ENCODE data around the gene DDX5.

DDX5 gene

DNA sequence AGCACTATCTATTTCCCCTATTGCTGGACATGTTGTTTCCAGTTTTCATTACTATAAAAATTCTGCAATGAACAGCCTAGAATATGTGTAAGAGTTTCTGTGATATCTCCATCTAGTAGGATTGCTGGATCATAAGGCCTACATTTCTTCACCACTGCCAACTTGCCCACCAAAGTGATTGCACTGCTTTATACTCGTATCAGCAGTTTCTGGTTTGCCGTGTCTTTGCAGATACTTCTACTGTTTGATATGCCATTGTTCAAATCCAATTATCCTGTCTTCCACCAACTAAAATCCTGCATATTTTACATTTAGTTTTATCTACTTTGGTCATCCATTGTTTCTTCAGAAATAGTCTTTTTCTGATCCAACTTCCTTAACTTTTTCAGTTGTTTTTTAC is 21.8 kb upstream of the DDX5 start:
- TF ChIP-seq RARB (CRISPR knock-in tag; IDR thresholded peaks at IDR 0.05) (no peak), ZNF70 (CRISPR knock-in tag; IDR thresholded peaks at IDR 0.05) (no peak), ZNF565 (CRISPR knock-in tag; conservative IDR thresholded peaks at IDR 0.05; ENCODE audit: low read depth) (no peak), PPARA (CRISPR knock-in tag; IDR thresholded peaks at IDR 0.05; ENCODE audit: borderline replicate concordance) (no peak), ZNF8 (CRISPR knock-in tag; IDR thresholded peaks at IDR 0.05) (no peak), ARNTL (CRISPR knock-in tag; IDR thresholded peaks at IDR 0.05; ENCODE audit: borderline replicate concordance, low read depth) (no peak)
- TF ChIP-seq, protein P1, sequence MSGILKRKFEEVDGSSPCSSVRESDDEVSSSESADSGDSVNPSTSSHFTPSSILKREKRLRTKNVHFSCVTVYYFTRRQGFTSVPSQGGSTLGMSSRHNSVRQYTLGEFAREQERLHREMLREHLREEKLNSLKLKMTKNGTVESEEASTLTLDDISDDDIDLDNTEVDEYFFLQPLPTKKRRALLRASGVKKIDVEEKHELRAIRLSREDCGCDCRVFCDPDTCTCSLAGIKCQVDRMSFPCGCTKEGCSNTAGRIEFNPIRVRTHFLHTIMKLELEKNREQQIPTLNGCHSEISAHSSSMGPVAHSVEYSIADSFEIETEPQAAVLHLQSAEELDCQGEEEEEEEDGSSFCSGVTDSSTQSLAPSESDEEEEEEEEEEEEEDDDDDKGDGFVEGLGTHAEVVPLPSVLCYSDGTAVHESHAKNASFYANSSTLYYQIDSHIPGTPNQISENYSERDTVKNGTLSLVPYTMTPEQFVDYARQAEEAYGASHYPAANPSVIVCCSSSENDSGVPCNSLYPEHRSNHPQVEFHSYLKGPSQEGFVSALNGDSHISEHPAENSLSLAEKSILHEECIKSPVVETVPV (CRISPR knock-in tag; IDR thresholded peaks at IDR 0.05): no peak
- TF ChIP-seq, protein P2, sequence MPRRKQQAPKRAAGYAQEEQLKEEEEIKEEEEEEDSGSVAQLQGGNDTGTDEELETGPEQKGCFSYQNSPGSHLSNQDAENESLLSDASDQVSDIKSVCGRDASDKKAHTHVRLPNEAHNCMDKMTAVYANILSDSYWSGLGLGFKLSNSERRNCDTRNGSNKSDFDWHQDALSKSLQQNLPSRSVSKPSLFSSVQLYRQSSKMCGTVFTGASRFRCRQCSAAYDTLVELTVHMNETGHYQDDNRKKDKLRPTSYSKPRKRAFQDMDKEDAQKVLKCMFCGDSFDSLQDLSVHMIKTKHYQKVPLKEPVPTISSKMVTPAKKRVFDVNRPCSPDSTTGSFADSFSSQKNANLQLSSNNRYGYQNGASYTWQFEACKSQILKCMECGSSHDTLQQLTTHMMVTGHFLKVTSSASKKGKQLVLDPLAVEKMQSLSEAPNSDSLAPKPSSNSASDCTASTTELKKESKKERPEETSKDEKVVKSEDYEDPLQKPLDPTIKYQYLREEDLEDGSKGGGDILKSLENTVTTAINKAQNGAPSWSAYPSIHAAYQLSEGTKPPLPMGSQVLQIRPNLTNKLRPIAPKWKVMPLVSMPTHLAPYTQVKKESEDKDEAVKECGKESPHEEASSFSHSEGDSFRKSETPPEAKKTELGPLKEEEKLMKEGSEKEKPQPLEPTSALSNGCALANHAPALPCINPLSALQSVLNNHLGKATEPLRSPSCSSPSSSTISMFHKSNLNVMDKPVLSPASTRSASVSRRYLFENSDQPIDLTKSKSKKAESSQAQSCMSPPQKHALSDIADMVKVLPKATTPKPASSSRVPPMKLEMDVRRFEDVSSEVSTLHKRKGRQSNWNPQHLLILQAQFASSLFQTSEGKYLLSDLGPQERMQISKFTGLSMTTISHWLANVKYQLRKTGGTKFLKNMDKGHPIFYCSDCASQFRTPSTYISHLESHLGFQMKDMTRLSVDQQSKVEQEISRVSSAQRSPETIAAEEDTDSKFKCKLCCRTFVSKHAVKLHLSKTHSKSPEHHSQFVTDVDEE (CRISPR knock-in tag; IDR thresholded peaks at IDR 0.05): no peak
- no peak for ATAC-seq

DNA sequence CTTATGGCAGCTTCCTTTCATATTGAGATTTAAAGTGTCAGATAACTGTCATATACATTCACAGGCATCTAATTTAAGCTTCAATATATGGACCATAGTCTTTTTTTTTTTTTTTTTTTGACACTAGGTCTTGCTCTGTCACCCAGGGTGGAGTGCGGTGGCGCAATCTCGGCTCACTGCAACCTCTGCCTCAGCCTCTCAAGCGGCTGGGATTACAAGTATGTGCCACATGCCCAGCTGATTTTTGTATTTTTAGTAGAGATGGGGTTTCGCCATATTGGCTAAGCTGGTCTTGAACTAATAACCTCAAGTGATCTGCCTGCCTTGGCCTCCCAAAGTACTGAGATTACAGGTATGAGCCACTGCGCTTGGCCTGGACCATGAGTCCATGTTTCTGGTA is 14.3 kb upstream of the DDX5 start:
- no peak for ATAC-seq
- TF ChIP-seq, protein P3, sequence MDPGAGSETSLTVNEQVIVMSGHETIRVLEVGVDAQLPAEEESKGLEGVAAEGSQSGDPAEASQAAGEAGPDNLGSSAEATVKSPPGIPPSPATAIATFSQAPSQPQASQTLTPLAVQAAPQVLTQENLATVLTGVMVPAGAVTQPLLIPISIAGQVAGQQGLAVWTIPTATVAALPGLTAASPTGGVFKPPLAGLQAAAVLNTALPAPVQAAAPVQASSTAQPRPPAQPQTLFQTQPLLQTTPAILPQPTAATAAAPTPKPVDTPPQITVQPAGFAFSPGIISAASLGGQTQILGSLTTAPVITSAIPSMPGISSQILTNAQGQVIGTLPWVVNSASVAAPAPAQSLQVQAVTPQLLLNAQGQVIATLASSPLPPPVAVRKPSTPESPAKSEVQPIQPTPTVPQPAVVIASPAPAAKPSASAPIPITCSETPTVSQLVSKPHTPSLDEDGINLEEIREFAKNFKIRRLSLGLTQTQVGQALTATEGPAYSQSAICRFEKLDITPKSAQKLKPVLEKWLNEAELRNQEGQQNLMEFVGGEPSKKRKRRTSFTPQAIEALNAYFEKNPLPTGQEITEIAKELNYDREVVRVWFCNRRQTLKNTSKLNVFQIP (CRISPR knock-in tag; IDR thresholded peaks at IDR 0.05; ENCODE audit: borderline replicate concordance, low read depth): no peak
- no peak for TF ChIP-seq ZNF565 (CRISPR knock-in tag; conservative IDR thresholded peaks at IDR 0.05; ENCODE audit: low read depth)
- no peak for TF ChIP-seq PPARA (CRISPR knock-in tag; IDR thresholded peaks at IDR 0.05; ENCODE audit: borderline replicate concordance)
- no peak for TF ChIP-seq ZFP3 (CRISPR knock-in tag; IDR thresholded peaks at IDR 0.05)

DNA sequence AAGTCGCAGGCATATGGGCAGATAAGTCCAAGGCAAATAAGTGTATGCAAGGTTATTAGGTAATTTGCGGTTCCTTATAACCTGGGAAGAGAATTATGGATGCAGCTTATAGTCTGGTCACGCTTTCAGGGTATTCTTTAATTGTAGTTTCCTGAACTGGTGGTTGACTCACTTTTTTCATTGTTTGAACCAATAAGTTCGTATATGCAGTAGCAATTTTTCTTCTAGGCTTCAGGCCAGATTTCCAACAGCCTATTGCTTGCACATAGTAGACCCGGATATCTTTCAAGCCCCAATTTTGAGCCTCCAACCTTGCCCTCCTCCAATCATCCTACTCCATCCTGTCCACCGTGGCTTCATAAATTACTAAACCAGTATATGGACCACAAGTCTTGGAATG is 13.5 kb upstream of the DDX5 start:
- TF ChIP-seq TCF4 (CRISPR knock-in tag; IDR thresholded peaks at IDR 0.05; ENCODE audit: borderline replicate concordance): no peak
- no peak for TF ChIP-seq SNAI2 (CRISPR knock-in tag; IDR thresholded peaks at IDR 0.05)
- TF ChIP-seq, protein P1 (CRISPR knock-in tag; IDR thresholded peaks at IDR 0.05): no peak
- TF ChIP-seq ZNF565 (CRISPR knock-in tag; conservative IDR thresholded peaks at IDR 0.05; ENCODE audit: low read depth): no peak
- TF ChIP-seq, protein P4, sequence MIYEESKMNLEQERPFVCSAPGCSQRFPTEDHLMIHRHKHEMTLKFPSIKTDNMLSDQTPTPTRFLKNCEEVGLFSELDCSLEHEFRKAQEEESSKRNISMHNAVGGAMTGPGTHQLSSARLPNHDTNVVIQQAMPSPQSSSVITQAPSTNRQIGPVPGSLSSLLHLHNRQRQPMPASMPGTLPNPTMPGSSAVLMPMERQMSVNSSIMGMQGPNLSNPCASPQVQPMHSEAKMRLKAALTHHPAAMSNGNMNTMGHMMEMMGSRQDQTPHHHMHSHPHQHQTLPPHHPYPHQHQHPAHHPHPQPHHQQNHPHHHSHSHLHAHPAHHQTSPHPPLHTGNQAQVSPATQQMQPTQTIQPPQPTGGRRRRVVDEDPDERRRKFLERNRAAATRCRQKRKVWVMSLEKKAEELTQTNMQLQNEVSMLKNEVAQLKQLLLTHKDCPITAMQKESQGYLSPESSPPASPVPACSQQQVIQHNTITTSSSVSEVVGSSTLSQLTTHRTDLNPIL (CRISPR knock-in tag; IDR thresholded peaks at IDR 0.05; ENCODE audit: low read depth): no peak
- no peak for TF ChIP-seq PPARA (CRISPR knock-in tag; IDR thresholded peaks at IDR 0.05; ENCODE audit: borderline replicate concordance)
- TF ChIP-seq ARNTL (CRISPR knock-in tag; IDR thresholded peaks at IDR 0.05; ENCODE audit: borderline replicate concordance, low read depth): no peak
- TF ChIP-seq, protein P5, sequence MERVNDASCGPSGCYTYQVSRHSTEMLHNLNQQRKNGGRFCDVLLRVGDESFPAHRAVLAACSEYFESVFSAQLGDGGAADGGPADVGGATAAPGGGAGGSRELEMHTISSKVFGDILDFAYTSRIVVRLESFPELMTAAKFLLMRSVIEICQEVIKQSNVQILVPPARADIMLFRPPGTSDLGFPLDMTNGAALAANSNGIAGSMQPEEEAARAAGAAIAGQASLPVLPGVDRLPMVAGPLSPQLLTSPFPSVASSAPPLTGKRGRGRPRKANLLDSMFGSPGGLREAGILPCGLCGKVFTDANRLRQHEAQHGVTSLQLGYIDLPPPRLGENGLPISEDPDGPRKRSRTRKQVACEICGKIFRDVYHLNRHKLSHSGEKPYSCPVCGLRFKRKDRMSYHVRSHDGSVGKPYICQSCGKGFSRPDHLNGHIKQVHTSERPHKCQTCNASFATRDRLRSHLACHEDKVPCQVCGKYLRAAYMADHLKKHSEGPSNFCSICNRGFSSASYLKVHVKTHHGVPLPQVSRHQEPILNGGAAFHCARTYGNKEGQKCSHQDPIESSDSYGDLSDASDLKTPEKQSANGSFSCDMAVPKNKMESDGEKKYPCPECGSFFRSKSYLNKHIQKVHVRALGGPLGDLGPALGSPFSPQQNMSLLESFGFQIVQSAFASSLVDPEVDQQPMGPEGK (CRISPR knock-in tag; IDR thresholded peaks at IDR 0.05; ENCODE audit: borderline replicate concordance): no peak
- no peak for TF ChIP-seq BACH2 (CRISPR knock-in tag; IDR thresholded peaks at IDR 0.05; ENCODE audit: borderline replicate concordance)
- TF ChIP-seq, protein P3 (CRISPR knock-in tag; IDR thresholded peaks at IDR 0.05; ENCODE audit: borderline replicate concordance, low read depth): no peak
- TF ChIP-seq CSDC2 (CRISPR knock-in tag; IDR thresholded peaks at IDR 0.05): no peak
- no peak for TF ChIP-seq OSR1 (CRISPR knock-in tag; IDR thresholded peaks at IDR 0.05)
- no peak for TF ChIP-seq ISL1 (CRISPR knock-in tag; IDR thresholded peaks at IDR 0.05)
- ATAC-seq: no peak
